Hematopoietic multipotent progenitor cell treated with erythropoietin and hydrocortisone succinate and interleukin-3 and kit ligand, for 17 days (in vitro differentiated cells): ENCODE results near the gene TMF1.

Experiments
- DNase-seq: peaks from one replicate; pipeline ENCODE4 v3.0.0-alpha.2; 2015; ENCODE audit warnings: low spot score

TMF1 gene

GRCh38 chr3:69081583-69082262, 29.6 kb upstream of the TMF1 start:
- peak; percentile 76 for DNase-seq

DNA sequence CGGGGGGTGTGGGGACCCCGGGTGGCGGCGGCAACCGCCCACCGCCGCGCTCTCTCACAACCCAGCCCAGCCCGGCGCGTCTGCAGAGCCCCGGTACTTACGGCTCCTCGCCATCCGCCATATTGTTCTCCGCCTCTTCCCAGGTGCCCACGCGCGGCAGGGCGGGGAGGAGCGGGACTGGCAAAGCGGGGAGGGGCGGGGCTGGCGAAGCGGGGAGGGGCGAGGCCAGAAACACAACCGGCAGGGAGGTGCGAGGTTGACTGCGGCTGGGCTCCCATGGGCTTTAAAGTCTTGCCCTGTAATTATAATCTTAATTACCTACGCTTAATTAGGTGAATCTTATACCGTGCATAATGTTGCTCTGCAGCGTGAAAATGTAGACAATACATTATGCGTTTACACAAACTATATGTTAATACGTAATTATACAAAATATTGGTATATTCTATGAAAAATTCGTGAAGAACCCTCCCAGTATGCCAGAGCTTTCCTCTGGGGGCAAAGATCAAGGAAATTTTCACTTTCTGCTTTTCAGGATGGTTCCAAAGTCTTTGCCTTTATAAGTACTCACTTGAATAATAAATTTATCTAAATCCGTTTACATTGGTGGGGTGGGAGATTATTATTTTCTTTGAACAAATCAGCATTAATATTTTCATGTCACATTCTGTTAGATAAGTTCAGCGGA, 28.2 kb upstream of the TMF1 start, which contains the start of gene UBA3:
UBA3 (minus strand) TSS at position 133 of the 688 bp plus-strand sequence; CDS start at position 121, 12 bp downstream.
- peak; percentile 91 for DNase-seq

- DNase-seq, result peak; percentile 58
Measured at GRCh38 chr3:69079269-69080159, 27.4 kb upstream of the TMF1 start.

DNA sequence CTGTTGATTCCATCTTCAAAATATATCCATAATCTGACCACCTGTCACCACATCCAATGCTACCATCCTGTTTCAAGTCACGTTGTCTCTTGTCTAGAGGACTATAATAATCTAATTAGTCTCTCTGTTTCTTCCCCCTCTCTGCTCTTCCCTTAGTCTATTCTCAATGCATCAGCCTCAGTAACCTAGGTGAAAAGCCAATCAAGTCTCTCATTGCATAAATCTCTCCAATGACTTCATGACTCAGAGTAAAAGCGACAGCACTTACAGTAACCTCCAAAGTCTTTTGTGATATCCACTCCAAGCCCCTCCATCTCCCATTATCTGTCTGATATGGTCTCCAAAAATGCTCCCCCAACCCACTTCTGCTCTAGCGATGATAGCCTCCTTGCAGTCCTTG, 20.8 kb upstream of the TMF1 start:
- DNase-seq, result no peak

- DNase-seq, result no peak
Measured at GRCh38 chr3:69066121-69066520, 14.0 kb upstream of the TMF1 start.

DNA sequence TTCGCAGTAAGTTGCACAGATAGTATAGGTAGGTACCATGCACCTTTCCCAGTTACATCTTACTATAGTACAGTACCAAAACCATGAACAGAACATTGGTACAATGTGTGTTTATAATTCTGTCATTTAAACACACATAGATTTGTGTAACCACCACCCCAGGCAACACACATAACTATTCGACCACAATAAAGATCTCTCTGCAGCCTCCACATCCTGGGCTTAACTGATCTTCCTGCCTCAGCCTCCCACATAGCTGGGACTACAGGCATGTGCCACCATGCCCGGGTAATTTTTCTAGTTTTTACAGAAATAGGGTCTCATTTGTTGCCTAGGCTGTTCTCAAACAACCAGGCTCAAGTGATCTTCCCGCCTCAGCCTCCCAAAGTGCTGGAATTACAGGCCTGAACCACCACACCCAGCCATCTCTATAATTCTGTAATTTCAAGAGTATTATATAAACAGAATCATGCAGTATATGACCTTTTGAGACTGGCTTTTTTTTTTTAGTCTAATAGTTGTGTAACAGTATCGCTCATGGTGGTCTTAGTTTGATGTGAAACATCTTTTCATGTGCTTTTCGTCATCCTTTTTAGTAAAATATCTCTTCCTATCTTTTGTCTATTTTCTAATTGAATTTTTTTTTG, 13.3 kb upstream of the TMF1 start:
- DNase-seq, result no peak

- DNase-seq, result no peak
Measured at GRCh38 chr3:69063636-69064035, 11.5 kb upstream of the TMF1 start.

DNA sequence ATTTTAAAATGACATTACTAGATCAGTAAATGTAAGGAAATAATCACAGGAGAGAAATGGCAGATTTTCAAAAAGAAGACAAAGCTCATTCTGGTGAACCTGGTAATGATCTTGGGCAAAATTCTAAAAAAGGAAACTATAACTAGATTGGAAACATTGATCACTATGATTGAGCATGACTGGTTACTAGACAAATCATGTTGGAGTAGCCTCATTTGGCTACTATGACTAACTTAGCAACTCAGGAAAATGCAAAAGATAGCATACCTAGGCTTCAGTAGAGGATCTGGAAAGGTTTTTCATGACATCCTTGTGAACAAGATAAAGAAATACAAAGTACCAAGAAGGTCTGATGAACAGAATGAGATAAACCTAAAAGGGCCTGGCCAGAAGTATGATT, 7.6 kb upstream of the TMF1 start:
- no peak for DNase-seq

- DNase-seq, result no peak
Measured at GRCh38 chr3:69058947-69059224, 6.8 kb upstream of the TMF1 start.

- DNase-seq, result no peak
Measured at GRCh38 chr3:69058180-69058946, 6.2 kb upstream of the TMF1 start.

- DNase-seq, result no peak
Measured at GRCh38 chr3:69052472-69052898, 352 bp upstream of the TMF1 start.

DNA sequence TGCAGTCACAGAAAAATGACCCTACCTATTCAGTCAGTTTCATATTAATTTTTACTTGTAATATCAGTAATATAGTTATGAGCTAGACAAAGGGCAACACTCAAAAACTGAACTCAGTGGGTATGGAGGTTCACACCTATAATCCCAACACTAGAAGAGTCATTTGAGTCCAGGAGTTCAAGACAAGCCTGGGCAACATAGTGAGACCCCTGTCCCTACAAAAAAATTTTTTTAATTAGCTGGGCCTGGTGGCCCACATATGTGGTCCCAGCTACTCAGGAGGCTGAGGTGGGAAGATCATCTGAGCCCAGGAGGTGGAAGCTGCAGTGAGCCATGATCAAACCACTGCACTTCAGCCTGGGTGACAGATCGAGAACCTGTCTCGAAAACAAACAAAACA, 3.1 kb downstream of the TMF1 start:
- DNase-seq, result no peak

GRCh38 chr3:69044608-69045007, 7.5 kb downstream of the TMF1 start:
- DNase-seq, result no peak

- no peak for DNase-seq
Measured at GRCh38 chr3:69033470-69033869, 18.7 kb downstream of the TMF1 start.

DNA sequence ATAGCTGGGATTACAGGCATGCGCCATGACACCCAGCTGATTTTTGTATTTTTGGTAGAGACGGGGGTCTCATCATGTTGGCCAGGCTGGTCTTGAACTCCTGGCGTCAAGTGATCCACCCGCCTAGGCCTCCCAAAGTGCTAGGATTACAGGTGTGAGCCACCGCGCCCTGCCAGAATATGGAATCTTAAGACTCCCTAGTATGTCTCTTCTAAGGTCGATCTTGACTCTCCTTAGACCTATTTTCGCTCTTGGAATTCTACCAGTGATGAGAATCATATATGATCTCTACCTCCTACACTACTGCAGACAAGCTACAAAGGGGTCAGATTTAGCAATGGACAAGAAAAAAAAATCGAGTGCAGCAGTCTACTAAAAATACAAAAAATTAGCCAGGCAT, 19.4 kb downstream of the TMF1 start:
- no peak for DNase-seq

DNA sequence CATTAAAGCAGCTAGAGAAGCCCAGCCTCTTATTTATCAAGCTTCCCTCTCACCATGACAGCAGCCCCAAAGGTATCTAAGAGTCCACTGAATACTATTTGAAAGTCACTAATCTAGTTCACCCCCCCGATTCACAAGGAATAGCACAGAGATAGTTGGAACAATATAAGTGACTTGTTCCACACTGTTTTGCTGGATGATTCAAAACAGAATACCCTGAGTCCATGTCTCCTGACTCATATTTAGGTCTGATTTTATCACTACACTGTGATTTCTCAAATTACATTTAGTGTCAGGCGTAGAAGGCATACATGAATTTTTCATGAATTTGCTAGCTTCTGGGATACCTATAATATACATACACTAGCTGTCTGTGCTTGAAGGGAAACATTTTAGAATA, 20.0 kb downstream of the TMF1 start:
- no peak for DNase-seq

- DNase-seq, result no peak
Measured at GRCh38 chr3:69031635-69032034, 20.5 kb downstream of the TMF1 start.

GRCh38 chr3:69020857-69021256, 31.3 kb downstream of the TMF1 start:
- DNase-seq, result no peak

- DNase-seq, result peak; percentile 31
Measured at GRCh38 chr3:69020424-69020823, 31.7 kb downstream of the TMF1 start.

GRCh38 chr3:69016901-69017300, 35.2 kb downstream of the TMF1 start:
- DNase-seq, result no peak

GRCh38 chr3:69016102-69016501, 36.0 kb downstream of the TMF1 start:
- DNase-seq, result no peak
